ENCODE measurements around the gene MECP2. TPM values are rescaled to one million over a fixed set of nuclear protein-coding genes. Genes with fewer than 3 reads are reported as not detected.

The MECP2 gene
- total RNA-seq, 4 donors from 2014 or later: 19.7 to 76.0 (median 33.9) TPM

DNA sequence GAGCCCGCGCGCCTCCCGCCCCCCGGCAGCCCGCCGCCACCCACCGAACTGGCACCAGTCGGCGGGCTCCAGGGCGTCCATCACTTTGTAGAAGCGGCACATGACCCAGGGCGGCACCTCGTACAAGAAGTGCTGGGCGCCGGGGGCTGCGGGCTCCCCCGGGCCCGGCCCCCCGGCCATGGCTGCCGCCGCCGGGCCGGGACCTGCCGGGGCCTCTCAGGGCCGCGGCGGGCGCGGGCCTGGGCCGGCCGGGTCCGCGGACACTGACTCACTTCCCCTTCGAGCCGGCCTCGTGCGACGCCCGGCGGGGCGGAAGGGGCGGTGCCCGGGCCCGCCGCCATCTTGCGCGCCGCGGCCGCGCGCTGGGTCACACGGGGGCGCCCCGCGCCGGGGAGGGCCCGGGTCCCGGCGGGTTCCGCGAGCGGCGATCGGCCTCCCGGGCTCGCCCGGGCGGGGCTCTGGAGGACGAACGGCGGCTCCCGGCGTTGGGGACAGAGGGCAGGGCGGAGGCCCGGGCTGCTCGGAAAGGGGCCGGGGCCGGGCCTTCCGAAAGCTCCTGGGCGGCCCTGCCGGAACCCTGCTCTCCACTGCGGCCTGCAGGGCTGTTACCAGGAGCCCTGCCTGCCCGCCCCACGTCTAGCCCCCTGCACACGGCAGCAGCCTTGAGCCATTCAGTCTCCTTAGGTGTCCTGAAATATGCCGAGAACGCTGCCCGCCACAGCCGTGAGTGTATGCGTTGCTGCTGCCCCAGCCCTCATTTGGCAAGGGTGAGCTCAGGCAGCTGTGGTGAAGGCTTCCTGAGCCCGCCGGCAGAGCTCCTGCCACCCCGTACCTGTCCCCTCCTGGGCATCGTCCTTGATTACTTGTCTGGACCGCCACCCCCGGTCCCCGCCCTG is 77.6 kb downstream of the MECP2 start, which contains the start of gene IRAK1:
Gene IRAK1, minus strand, starts transcription at position 270 of the 896 bp plus-strand sequence. Its CDS starts 90 bp downstream, at position 180.
- Histone ChIP-seq H3K9me3 (no peaks in the 10 kb centered on the region), H3K27ac (peak within 1 kb of the TSS; percentile 93), H3K27me3 (no peaks in the 10 kb centered on the region), H3K36me3 (peaks cover 20% of the 10 kb centered on the region), H3K4me3 (peak within 1 kb of the TSS; percentile 66), H3K4me1 (peaks cover 31% of the 10 kb centered on the region)
- peak in 1 of 2 donors; percentile 50 for TF ChIP-seq POLR2A (IDR thresholded peaks at IDR 0.05)
- TF ChIP-seq EP300 (IDR thresholded peaks at IDR 0.05): no peak
- WGBS: 39% methylated on average over 21 of the region's 99 CpGs
- DNase-seq (ENCODE audit: low spot score in 2 of 2): no peak

DNA sequence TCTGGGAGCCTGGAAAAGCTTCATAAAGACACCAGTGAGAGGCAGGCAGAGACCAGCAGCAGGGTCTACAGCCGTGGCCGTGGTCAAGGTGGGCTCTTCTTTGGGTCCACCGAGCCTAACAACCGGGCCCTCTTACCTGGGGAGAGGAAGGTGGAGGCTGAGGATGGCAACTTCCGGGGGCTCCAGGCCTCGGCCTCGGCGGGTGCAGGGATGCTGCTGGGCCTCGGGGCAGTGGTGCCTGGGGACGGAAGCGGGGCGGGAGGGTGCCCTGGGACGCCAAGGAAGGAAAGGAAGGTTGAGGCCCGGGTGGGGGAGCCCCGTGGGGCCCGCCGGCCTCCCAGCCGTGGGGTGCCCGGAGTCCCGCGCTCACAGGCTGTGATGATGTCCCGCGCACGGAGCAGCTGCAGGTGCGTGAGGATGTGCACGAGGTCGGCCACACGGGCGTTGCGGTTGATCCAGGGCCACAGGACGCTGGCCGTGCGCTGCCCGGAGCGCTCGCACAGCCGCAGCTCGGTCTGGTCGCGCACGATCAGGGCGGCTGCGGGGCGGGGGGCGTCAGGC is 78.4 kb downstream of the MECP2 start:
- H3K4me3 ChIP-seq: peak overlapping the region; percentile 66
- H3K4me1 ChIP-seq: peaks cover 30% of the 10 kb centered on the region
- DNase-seq (ENCODE audit: low spot score in 2 of 2): no peak
- no peak for TF ChIP-seq POLR2A (IDR thresholded peaks at IDR 0.05)
- TF ChIP-seq EP300 (IDR thresholded peaks at IDR 0.05): no peak
- TF ChIP-seq, protein P1, sequence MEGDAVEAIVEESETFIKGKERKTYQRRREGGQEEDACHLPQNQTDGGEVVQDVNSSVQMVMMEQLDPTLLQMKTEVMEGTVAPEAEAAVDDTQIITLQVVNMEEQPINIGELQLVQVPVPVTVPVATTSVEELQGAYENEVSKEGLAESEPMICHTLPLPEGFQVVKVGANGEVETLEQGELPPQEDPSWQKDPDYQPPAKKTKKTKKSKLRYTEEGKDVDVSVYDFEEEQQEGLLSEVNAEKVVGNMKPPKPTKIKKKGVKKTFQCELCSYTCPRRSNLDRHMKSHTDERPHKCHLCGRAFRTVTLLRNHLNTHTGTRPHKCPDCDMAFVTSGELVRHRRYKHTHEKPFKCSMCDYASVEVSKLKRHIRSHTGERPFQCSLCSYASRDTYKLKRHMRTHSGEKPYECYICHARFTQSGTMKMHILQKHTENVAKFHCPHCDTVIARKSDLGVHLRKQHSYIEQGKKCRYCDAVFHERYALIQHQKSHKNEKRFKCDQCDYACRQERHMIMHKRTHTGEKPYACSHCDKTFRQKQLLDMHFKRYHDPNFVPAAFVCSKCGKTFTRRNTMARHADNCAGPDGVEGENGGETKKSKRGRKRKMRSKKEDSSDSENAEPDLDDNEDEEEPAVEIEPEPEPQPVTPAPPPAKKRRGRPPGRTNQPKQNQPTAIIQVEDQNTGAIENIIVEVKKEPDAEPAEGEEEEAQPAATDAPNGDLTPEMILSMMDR (IDR thresholded peaks at IDR 0.05): no peak
- no peak for TF ChIP-seq POLR2AphosphoS5 (IDR thresholded peaks at IDR 0.05)
- H3K36me3 ChIP-seq: peaks cover 25% of the 10 kb centered on the region
- H3K27me3 ChIP-seq: no peaks in the 10 kb centered on the region
- WGBS: 57% methylated on average over 11 of the region's 45 CpGs
- H3K27ac ChIP-seq: peak overlapping the region; percentile 93
- H3K9me3 ChIP-seq: no peaks in the 10 kb centered on the region

DNA sequence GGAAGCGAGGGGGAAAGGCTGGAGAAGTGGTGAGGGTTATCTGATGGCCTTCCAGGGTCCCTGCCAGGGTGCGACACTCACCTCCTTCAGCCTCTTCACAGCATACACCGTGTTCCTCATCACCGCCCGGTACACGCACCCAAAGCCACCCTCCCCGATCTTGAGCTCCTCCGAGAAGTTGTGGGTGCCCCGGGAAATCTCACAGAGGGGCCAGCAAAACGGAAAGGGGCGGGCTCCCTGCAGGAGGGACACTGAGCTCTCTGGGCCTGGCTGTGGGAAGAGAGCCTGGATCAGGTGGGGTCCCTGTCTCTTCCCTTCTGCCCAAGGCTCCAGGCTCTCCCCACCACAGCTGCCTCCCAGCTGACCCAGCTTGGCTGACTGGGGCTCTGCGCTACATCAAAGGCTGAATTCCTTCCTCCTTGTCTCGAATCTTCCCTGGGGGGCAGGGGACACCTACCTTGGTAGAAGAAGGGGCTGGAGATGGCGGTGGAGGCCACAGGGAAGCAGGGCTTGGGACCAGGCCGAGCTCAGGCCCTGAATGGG is 78.9 kb downstream of the MECP2 start:
- 76% methylated on average over 12 of the region's 15 CpGs for WGBS
- DNase-seq (ENCODE audit: low spot score in 2 of 2): no peak
- H3K36me3 ChIP-seq: peaks cover 25% of the 10 kb centered on the region
- TF ChIP-seq POLR2A (IDR thresholded peaks at IDR 0.05) (no peak), POLR2AphosphoS5 (IDR thresholded peaks at IDR 0.05) (no peak), EP300 (IDR thresholded peaks at IDR 0.05) (no peak)
- TF ChIP-seq, protein P1 (IDR thresholded peaks at IDR 0.05): no peak
- no peaks in the 10 kb centered on the region for H3K27me3 ChIP-seq
- H3K4me1 ChIP-seq: peaks cover 34% of the 10 kb centered on the region
- H3K9me3 ChIP-seq: no peaks in the 10 kb centered on the region
- peak overlapping the region; percentile 66 for H3K4me3 ChIP-seq
- H3K27ac ChIP-seq: peak overlapping the region; percentile 93

DNA sequence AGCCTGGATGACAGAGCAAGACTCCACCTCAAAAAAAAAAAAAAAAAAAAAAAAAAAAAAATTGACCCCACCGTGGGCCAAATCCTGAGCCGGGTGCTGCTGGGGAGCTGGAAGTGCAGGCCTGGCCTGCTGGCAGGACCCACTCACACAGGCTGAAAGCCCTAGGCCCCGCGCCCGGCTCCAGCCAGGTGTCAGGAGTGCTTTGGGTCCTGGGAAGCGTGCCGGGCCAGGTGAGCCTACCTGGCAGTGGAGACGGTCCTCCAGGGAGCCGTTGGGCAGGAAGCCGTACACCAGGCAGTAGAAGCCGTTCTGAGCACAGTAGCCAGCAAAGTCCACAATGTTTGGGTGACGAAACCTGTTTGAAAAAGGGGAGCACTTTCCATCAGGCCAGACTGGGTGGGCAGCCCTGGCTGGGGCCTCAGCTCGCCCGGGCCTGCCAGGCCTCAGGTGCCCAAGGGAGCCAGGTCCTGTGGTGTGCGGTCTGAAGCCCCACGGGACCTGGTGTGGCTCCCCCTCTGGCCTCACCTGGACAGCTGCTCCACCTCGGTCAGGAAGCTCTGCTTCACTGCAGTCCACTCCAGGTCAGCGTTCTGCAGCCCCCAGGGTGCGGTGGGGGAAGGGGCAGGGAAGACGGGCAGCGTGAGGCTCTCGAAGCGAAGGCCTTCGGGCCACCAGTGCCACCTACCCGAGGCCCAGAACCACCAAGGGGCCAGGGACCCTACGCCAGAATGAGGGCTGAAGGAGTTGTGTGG is 79.6 kb downstream of the MECP2 start:
- peak overlapping the region; percentile 66 for H3K4me3 ChIP-seq
- peaks cover 40% of the 10 kb centered on the region for H3K4me1 ChIP-seq
- H3K9me3 ChIP-seq: no peaks in the 10 kb centered on the region
- no peaks in the 10 kb centered on the region for H3K27me3 ChIP-seq
- peak overlapping the region; percentile 93 for H3K27ac ChIP-seq
- peaks cover 26% of the 10 kb centered on the region for H3K36me3 ChIP-seq
- no peak for TF ChIP-seq POLR2A (IDR thresholded peaks at IDR 0.05)
- no peak for TF ChIP-seq POLR2AphosphoS5 (IDR thresholded peaks at IDR 0.05)
- TF ChIP-seq, protein P1 (IDR thresholded peaks at IDR 0.05): no peak
- TF ChIP-seq EP300 (IDR thresholded peaks at IDR 0.05): no peak
- no peak for DNase-seq (ENCODE audit: low spot score in 2 of 2)
- 90% methylated on average over 25 of the region's 26 CpGs for WGBS

DNA sequence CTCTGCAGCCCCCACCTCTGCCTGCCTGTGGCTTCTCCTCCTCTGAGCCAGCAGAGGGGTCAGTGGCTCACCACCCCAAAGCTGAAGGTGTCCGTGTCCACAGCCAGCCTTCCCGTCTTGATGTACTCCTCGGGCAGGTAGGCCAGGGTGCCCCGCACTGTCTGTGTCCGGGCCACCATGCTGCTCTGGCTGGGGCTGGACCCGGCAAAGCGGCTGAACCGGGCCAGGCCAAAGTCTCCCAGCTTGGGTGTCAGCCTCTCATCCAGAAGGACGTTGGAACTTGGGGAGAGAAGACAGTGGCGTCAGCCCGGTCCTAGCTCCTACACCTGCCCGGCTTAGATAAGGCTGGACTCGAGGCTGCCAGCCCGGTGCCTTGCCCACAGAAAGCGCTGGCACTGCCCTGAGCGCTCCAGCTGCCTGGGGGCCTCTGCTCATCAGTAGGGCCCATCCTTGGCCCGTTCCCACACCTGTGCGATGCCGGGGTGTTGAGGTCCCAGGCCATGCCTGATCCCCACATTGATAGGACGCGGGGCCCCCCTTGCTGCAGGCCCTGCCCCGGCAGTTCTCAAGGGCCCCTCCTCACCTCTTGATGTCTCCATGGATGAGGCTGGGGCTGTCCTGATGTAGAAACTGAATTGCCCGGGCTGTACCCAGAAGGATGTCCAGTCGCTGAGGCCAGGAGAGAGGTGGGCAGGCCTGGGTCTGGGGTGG is 81.0 kb downstream of the MECP2 start:
- TF ChIP-seq EP300 (IDR thresholded peaks at IDR 0.05) (no peak), POLR2AphosphoS5 (IDR thresholded peaks at IDR 0.05) (no peak), POLR2A (IDR thresholded peaks at IDR 0.05) (no peak)
- TF ChIP-seq, protein P1 (IDR thresholded peaks at IDR 0.05): no peak
- H3K4me3 ChIP-seq: no peak overlapping the region
- peaks cover 28% of the 10 kb centered on the region for H3K36me3 ChIP-seq
- WGBS: 91% methylated on average over 4 of the region's 24 CpGs
- no peaks in the 10 kb centered on the region for H3K27me3 ChIP-seq
- no peaks in the 10 kb centered on the region for H3K9me3 ChIP-seq
- no peak overlapping the region for H3K27ac ChIP-seq
- DNase-seq (ENCODE audit: low spot score in 2 of 2): no peak
- peaks cover 37% of the 10 kb centered on the region for H3K4me1 ChIP-seq

Data from suprapubic skin (tissue), 4 donors.